GM19328 (cell line): Measurements from ENCODE around the gene OR2D2.
A peak's percentile ranks its signal among the peaks of the same experiment; 100 is the strongest.
"Not testable (repeated sequence)": the region's sequence is repeated elsewhere in the genome, so short reads cannot be mapped to it uniquely, and the experiment has no call there.

ENCODE experiments used
- ATAC-seq: cut with Tn5 transposase; IDR thresholded peaks from one replicate; pipeline ENCODE4 v1.9.1; 2021; ENCODE audit warnings: mild to moderate bottlenecking, moderate library complexity; ENCODE audit not compliant: unreplicated experiment

The OR2D2 gene

DNA sequence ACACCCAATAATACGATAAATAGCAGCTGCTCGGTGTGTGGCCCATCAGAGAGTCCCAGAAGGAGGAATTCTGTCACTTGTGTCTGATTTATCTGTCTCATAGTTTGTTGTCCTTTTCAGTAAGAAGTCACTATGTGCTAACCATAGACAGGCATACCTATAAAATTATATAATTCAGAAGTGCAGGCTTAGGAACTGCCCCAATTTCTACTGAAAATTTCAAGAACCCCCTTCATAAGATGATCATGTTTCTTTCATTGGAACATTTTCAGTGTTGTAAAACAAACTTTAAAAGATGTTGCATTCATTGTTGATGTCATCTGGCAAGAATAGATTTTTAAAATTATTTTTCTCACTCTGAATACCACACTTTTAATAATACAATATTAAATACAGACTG lies at the start of gene OR2D2:
Gene OR2D2, minus strand, starts transcription at position 101 of the 400 bp plus-strand sequence. Its CDS starts 0 bp downstream, at position 101.
- no peak for ATAC-seq

DNA sequence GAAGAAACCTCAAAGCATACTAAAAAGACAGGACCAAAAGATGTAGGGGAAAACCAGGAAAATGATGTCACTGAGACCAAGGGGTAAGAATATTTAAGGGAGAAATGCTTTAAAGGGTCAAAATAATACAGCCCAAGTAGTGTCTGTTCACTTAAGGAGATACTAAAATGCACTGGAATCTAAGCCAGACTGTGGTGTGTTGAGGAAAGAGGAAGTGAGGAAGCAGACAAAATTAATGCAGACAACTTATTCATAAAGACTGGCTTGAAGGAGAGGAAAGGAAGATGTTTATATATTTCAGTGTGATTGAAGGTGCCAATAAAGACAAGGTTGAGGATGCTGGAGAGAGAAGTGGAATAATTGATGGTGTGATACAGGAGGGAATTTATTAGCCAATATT lies 49.7 kb upstream of the OR2D2 start:
- ATAC-seq, result no peak

DNA sequence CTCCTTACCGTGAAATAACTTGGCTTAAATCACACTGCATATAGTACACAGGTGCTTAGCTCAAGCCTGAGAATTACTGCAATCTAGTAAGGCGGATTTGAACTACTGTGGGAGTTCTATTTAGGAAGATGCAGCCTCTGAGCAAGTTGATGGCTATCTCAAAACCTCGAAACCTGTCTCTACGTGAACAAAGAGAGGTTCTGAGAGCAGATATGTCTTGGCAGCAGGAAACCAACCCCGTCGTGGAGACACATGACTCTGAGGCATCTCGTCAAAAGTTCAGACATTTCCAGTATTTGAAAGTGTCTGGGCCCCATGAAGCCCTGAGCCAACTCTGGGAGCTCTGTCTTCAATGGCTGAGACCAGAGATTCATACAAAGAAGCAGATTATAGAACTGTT lies 39.8 kb upstream of the OR2D2 start:
- no peak for ATAC-seq

DNA sequence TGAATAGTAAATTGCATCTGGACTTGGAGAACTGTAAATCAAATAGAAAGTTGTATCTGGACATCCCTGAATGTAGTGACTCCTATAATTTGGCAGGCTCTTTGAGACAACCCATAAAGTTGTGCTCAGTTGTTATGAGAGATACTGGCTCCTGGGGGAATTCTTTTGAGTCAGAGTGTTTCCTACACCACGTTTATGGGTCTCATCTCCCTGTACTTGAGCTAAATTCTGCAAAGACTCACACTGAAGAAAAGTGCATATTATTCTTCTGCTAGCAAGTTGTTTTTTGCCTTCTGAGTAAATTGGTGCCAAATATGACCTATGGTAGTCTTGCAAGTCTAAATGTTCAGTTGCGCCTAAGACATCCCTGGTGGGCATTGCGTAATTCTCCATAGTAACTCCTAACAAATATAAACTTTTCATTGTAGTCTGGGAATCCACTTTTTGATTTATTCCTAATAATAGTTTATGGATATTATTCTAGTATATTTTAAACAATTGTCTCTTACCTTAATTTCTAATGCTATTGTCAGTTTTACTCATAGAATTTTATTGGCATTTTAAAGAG lies 38.9 kb upstream of the OR2D2 start:
- ATAC-seq, result no peak

- no peak for ATAC-seq
These were observed 36.6 kb upstream of the OR2D2 start for GRCh38 chr11:6928916-6929315.

- peak; percentile 66 for ATAC-seq
These were observed 34.8 kb upstream of the OR2D2 start for GRCh38 chr11:6927030-6927617.

DNA sequence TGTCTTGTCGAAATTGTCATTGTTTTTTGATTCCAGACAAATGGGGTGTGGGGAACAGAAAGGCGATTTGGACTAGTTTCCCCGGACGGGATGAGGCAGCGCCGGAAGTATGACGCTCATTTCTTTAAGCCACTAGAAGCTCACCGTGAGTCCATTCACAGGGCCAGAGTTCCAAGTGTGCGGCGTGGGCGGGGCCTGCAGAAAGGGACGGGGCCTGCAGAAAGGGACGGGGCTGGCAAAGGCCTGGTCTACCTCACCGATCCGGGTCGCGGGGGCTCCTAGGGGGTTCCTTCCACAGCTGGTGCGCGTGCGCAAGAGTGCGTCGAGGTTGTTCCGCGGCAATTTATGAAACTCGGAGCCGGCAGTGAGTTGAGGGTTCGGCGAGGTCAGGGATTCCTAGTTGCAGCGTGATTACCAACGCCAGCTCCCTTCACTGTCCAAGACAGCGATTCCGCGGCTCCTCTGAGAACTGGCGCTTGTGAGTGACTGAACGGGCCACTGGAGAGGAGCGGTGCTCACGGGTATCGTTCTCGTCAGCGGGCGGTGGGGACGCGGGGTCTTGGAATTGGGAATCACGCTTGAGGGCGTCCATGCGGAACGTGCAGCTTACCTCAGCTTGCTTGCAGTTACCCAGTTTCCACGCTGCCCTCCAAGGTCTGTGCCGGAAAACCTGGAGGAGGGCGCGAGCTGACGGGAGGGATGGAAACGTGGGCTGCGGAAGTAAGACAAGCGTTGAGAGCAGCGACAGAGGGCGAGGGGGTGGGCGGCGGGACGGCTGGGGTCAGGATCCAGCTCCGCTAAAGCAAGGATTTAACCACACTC lies 34.1 kb upstream of the OR2D2 start, which contains the start of gene ZNF215:
Gene ZNF215, plus strand, starts transcription at position 219 of the 822 bp plus-strand sequence. CDS start 5,847 bp downstream, outside the sequence.
- peak; percentile 63 for ATAC-seq

DNA sequence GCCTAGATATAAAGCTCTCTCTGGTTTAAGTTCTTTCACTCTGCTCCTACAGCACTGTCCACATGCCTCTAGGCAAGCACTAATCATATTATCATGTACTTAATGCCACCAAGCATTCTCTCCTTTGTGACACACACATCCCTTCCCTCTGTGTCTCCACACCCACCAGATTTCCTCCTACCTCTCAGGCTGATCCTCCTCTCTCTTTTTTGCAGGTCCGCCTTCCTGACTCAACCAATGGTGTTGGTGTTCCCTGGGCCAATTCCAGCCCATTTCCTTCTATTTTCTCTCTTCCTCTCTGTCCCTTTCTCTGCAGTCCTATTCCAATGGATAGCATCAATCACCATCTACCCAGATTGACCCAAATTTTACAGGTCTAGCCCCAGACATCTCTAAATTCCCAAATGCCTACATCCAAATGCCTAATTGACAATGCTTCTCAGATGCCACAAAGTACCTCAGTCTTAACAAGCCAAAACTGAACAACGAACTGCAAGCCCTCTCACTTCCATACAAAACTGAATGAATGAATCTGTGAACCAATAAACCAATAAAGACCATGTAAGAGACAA lies 33.4 kb upstream of the OR2D2 start:
- ATAC-seq, result peak; percentile 8

DNA sequence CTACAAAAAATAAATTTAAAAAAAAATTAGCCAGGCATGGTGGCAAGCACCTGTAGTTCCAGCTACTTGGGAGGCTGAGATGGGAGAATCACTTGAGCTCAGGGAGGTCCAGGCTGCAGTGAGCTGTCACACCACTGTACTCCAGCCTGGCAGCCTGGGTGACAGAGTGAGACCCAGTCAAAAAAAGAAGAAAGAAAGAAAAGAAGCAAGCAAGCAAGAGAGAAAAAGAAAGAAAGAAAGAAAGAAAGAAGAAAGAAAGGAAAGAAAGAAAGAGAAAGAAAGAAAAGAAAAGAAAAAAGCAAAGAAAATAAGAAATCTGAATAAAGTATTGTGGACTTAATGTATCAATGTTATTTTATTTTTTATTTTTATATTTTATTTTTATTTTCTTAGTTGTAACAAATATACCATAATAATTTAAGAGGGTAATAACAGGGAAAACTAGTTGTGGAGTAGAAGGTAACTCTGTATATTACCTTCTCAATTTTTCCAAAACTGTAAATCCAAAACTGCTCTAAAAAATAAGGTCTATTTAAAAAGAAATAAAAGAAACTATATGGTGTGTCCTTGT lies 32.8 kb upstream of the OR2D2 start:
- no peak for ATAC-seq

- ATAC-seq, result no peak
These were observed 28.4 kb upstream of the OR2D2 start, which contains the start of gene OR2D3 for GRCh38 chr11:6920702-6921101. OR2D3 (plus strand) TSS chr11:6921002; CDS start chr11:6921002, 0 bp downstream.

DNA sequence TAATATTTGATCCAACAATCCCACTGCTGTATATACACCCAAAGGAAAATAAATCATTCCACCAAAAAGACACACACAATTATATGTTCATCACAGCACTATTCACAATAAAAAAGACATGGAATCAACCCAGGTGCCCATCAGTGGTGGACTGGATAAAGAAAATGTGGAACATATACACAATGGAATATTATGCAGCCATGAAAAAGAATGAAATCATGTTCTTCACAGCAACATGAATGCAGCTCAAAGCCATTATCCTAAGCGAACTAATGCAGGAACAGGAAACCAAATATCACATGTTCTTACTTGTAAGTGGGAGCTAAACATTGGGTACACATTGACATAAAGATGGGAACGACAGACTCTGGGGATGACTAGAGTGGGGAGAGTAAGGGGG lies 27.4 kb upstream of the OR2D2 start:
- no peak for ATAC-seq

GRCh38 chr11:6911948-6912347 lies 19.6 kb upstream of the OR2D2 start:
- no peak for ATAC-seq

DNA sequence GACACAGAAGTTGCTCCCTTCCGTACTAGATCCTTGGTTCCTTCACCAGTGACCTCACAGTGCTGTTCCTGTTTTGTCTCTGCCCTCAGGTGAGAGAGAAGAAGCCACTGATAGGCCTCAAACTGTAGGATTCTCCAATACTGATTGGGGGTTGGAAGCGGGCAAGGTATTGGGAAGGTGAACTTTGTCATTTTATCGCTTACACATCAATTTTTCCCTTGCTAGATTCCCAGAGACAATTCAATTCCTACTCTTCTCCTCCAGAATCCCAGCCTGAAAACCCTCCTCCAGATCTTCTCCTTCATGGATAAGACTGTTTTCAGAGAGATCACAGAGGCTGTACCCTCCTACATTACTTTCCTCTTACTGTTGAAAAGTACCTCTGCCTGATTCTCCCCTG lies 19.1 kb upstream of the OR2D2 start:
- no peak for ATAC-seq

DNA sequence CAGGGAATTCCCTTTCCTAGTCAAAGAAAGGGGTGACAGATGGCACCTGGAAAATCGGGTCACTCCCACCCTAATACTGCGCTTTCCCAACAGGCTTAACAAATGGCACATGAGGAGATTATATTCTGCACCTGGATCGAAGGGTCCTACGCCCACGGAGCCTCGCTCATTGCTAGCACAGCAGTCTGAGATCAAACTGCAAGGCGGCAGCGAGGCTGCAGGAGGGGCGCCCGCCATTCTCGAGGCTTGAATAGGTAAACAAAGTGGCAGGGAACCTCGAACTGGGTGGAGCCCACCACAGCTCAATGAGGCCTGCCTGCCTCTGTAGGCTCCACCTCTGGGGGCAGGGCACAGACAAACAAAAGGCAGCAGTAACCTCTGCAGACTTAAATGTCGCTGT lies 12.5 kb upstream of the OR2D2 start:
- not testable (repeated sequence) for ATAC-seq

- ATAC-seq, result no peak
These were observed 8.2 kb upstream of the OR2D2 start for GRCh38 chr11:6900327-6900999.

DNA sequence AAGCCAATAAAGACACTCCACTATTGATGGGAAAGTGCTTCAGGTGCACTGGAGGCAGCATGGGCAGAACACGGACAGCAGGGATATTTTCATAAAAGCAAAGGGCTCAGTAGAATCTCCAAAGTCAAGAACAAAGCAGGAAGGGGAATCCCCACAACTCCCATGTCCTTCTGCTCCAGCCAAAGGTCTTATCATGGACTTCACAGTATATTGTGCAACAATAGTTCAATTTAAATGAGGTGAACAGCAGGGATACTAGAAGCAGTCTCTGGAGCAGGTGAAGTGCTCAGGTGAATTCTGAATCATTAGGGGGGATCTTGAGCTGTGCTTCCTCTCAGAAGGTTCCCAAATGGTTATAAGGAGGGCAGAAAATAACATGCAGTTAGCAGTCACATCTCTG lies 6.6 kb upstream of the OR2D2 start:
- ATAC-seq, result no peak

DNA sequence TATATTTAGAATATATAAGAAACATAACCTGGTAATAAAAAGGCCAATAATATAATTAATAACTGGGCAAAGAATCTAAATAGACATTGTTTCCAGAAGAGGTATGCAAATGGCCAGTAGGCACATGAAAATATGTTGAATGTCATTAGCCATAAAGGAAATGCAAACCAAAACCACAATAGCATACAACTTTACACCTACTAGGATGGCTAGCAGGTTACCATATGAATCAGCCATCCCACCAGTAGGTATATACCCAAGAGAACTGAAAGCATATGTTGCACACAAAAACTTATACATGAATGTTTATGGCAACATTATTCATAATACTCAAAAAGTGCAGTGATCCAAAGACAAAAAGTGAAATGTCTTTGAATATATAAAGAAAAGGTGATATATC lies 2.7 kb upstream of the OR2D2 start:
- ATAC-seq, result peak; percentile 77

DNA sequence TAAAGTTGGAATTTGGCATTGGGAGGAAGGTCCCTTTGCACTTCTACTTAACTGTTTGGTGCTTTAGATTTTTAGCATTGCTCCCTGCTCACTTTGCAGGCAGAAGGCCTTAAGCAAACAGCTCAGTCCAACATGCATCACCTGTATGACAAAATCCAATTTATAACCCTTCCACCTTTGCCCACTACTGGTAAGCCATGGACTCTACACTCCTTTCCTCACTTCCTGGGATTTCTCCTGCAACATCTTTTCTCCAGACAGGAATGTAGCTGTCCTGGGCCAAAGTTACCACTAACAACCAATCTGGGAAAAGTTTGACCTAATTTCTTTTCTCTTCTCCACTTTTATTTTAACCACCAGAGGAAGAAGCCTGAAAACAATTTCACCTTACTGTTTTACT lies 1.8 kb upstream of the OR2D2 start:
- no peak for ATAC-seq

DNA sequence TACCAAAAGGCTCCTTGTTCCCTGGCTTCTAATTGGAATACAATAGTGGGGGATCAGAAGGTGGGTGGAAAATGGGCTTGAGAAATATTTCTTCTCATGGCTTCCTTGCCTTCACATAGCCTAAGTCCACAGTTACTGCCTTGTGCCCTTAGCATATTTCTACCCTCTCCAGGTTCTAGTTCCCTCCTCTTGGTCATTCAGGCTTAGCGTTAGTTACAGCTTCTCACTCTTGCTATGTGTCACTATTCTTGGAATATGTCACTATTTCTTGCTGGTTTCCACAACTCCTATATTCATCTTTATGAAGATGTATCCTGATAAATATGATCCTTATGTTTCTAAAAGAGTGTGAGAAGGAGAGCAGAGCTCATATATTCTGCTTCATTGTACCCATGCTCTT lies 2.5 kb downstream of the OR2D2 start:
- ATAC-seq, result no peak

DNA sequence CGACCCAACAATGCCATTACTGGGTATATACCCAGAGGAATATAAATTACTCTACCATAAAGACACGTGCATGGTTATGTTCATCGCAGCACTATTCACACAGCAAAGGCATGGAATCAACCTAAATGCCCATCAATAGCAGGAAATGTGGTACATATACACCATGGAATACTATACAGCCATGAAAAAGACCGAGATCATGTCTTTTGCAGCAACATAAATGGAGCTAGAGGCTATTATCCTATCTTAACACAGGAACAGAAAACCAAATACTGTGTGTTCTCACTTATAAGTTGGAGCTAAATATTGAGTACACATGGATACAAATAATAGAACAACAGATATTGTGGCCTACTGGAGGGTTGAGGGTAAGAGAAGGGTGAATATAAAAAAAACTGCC lies 3.5 kb downstream of the OR2D2 start:
- ATAC-seq, result no peak

DNA sequence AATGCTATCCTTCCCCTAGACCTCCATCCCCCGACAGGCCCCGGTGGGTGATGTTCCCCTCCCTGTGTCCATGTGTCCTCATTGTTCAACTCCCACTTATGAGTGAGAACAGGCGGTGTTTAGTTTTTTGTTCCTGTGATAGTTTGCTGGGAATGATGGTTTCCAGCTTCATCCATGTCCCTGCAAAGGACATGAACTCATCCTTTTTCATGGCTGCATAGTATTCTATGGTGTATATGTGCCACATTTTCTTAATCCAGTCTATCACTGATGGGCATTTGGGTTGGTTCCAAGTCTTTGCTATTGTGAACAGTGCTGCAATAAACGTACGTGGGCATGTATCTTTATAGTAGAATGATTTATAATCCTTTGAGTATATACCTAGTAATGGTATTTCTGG lies 4.6 kb downstream of the OR2D2 start:
- ATAC-seq, result not testable (repeated sequence)
